ENCODE data around the gene GJA4. TPM values are rescaled to one million over a fixed set of nuclear protein-coding genes. Genes with fewer than 3 reads are reported as not detected.

The GJA4 gene
- total RNA-seq, 1 donor from 2014 or later, result 21.4 TPM

Other genes starting within 250 kb of the GJA4 start
- gene GJB5, start 38.0 kb upstream of the GJA4 start, total RNA-seq, result not detected
- not detected for gene GJB4, start 33.3 kb upstream of the GJA4 start, total RNA-seq
- gene GJB3, start 11.8 kb upstream of the GJA4 start, total RNA-seq, result not detected
- gene SMIM12, start 66.8 kb downstream of the GJA4 start, total RNA-seq, result 8.9 TPM
- gene DLGAP3, start 136.7 kb downstream of the GJA4 start, total RNA-seq, result not detected
- 23.0 TPM for gene TMEM35B, start 192.3 kb downstream of the GJA4 start, total RNA-seq
- 15.1 TPM for gene ZMYM6, start 238.9 kb downstream of the GJA4 start, total RNA-seq